Measurements from ENCODE around the gene MRPL23.

MRPL23 gene

DNA sequence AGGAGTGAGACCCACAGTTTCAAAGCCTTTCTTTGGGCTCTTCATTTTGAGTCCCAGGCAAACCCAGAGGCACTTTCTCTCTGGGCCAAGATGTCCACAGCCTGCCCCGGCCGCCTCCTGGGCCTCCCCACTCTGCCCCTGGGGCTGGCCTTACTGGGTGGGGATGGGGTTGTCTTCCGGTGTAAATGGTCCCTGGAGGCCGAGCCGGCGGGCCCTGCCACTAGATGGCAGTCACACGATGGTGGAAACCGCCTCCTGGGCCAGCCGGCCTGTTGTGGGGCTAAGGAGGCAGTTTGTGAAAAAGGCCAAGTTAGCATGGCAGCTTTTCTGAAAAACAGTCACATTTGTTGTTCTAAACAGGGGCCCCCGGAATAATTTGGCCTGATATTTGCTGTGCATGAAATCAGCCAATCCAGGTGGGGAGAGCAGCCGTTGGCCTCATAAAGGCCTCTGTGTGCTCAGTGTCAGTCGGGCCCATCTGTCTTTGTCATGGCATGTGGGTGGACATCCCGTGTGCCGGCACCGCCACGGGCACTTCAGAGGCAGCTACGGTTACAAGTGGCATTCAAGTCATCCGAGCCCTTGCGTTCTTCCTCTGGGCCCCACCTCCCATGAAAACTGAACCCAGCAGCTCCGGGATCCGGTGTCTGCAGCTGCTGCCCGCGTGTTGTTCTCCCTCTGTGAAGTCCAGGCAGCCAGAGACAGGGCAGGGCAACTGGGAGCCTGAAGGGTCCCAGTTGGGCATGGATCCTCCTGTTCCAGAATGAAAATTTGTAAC, 6.5 kb downstream of the MRPL23 start:
- no peak for DNase-seq (ENCODE audit: low spot score)

DNA sequence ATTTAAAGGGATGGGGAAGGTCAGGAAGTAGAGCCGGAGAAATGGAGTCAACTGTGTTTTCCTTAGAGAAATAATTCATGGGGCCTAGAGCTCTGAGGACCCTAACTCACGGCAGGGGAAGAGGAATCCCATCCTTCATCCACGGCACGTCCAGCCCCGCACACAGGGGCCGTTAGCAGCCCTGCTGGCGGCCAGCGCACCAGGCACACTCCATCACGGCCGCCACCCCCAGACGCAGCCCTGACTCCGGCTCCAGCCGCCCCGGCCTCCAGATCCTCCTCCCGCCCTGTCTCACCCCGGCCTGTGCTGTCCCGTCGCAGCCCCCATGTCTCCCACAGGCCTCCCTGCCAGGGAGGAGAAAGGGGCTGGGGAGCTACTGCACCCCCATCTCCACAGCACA, 11.2 kb downstream of the MRPL23 start:
- no peak for DNase-seq (ENCODE audit: low spot score)

DNA sequence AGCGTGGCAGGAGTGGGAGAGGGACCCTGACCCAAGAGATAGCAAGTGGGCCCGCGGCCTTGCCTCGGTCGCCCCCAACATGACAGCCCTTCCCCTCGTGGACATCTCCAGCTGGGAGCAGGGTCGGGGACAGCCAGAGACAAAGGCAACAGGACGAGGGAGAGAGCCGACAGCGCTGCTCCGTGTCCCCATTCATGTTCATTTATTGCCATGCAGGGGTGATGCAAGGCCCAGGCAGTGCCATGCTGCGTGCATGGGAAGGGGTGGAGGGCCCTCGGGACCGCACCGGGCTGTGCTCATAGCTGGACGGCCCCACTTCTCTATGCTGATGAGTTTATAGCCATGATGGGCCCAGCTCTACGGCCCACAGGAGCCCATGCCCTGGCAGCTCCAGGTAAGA, 12.7 kb downstream of the MRPL23 start:
- no peak for DNase-seq (ENCODE audit: low spot score)

DNA sequence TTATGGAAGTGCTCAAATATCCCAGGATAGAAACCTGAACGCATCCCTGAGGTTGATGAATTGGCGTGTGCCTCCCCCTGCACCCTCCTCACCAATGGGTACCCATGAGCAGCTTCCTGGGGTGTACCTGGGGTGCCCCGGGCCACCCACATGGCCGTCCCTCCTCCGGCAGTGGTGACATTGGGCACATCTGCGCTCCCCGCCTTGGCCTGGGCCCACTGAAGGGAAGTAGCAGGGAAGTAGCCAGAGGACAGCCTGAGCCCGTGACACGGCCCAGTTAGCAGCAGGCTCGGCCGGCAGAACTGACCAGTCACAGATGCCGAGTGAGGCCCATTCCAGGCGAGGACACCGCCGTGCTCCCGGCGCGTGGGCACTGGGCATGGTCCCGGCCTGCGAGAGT, 16.7 kb downstream of the MRPL23 start:
- DNase-seq (ENCODE audit: low spot score): no peak

DNA sequence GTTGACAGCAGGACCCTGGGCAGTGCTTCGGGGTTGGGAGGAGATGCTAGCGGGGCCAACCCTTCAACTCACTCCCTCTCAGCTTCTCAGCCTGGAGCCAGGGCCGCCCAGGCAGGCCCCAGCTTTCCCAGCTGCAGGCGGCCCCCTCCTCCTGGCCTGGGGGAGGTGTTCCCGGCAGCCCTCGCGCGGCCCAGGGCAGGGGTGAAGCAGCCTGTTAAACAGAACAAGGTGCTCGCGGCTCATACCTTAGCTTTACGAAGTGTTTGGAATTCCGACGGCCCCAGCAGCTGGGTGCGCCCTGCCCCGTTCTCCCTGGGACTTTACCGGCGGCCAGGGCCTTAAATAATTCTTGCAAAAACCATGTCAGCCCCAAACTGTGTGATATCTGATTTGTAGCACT, 17.2 kb downstream of the MRPL23 start:
- DNase-seq (ENCODE audit: low spot score): no peak

DNA sequence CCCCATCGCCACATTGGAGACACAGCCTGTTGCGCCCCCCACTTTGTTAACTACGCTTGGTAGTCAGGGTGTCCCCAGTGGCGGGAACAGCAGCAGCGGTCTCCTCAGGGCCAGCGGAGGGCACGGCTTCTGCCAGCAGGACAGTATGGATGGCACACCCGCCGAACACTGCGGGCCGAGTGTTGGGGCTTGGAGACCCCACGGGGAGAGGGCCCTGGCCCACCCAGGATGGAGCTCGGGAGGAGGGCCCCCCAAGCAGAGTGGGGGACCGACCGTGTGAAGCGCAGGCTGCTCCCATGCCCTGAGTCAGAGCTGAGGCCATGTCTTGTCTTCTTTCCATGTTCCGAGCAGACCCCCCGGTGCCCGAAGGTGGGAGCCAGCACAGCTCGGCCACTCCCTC, 17.8 kb downstream of the MRPL23 start:
- no peak for DNase-seq (ENCODE audit: low spot score)

DNA sequence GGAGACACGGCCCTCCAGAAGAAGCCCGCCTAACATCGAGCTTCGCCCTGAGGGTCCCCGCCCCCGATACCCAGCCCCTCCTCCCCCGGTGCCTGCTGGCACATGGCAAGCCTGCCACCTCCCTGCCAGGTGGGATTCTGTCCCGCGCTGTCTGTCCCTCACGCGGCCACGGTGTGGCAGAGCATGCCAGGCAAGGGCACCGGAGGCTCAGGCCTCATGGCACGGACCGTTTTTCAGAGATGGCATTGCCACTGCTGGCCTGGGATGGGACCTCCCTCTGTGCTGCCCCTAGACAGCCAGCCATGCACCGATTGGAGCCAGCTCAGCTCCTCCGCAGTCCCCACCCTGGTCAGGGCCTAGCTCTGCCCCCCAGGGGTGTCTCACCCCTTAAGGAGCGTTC, 19.4 kb downstream of the MRPL23 start:
- DNase-seq (ENCODE audit: low spot score): no peak

DNA sequence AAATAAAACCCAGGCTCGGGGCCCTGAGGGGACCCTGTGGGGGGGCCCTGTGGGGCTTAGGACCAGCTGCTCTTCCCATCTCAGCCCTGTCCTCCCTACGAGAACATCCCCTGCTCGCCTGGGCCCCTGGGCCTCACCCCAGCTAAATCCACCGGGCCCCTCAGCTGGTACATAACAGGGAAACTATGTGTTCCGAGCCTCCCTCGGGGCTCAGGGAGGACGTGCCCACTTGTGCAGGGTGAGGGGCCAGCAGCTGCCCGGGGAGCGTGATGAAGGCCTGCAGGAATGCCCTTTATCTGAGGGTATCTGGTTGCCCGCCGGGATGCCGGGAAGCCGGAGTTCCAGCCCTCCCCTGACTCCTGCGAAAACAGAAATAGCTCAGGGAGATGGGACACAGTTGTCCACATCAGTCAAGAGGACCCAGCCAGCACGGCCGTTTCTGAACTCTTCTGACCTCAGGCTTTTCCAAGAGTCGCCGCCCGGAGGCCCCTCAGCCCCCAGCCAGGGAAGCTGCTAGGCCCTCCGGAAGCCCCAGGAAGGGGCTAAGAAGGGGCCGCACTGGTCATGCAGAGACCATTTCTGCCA, 20.6 kb downstream of the MRPL23 start:
- no peak for DNase-seq (ENCODE audit: low spot score)

DNA sequence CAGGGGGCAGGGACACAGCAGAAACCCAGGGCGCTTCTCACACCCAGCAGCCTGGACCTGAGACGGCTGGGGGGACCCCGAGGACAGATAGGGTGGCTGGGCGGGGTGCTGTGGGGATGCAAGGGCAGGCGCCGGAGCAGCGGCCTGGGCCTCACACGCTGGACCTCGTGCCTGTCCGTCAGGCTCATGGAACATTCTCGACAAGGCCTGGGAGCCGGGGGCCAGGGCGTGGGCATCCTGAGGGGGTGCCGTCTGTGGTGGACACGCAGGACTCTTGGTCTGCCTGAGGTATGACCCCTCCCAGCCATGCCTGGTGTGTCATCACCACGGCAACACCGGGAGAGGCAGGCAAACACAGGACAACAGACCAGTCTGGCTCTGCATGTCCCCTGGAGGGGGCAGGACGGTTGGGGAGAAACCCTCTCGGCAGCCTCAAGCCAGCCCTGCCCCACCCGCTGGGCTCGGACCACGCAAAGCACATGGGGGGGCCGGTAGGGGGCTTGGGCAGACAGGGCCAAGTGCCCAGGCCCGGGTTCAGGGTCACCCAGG, 21.4 kb downstream of the MRPL23 start:
- no peak for DNase-seq (ENCODE audit: low spot score)

DNA sequence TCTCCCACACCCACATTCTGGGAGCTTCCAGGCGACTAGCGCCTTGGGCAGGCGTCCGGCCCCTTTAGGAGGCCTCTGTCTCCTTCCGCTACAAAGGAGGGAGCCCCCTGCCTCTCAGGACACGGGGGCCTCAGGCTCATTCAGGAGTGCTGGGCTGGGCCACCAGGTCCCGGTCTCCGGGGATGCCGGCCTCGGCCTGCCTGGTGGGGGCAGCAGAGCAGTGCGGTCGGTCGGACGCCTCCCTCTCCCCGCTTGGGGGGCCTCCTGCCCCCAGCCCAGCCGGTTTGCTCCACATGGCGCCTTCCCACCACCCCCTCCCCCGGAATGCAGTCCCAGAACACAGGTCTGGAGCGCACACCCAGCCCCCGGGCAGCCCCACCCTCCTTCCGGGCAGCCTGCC, 21.9 kb downstream of the MRPL23 start:
- DNase-seq (ENCODE audit: low spot score): no peak

DNA sequence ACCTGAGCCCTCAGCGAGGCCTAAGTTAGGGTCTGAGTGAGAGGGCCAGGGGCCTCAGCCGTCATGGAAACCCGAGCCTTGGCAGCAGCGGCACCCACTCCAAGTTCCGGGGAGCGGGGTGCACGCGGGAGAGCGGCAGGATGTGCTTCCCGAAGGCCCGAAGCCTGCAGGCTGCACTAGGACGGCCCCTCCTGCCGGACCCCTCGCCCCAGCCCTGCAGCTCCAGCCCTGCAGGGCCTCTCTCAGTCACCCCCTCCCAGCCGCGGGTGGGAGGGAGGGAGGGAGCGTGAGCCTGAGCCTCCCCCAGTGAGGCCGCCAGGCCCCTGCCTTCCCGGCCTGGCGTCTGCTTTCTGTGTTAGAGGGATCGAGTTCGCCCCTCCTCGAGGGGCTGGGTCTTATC, 22.6 kb downstream of the MRPL23 start:
- no peak for DNase-seq (ENCODE audit: low spot score)

DNA sequence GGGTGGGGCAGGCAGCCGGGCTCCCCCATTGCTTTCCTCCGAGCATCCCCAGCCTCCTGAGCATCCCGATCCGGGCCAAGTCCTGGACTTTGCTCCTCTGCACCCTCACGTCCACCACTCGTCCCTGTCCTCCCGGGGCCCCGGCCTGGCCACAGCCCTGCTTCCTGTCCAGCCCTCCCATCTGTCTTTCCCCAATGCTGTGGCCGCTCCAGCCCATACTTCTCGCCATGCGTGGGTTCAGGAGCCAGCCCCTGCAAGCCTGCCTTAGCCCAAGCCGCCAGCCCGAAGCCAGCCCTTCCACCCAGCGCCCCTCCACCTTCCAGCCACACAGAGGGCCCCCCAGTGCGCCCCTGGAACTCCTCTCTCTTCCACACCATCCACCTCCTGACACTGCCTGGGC, 23.8 kb downstream of the MRPL23 start:
- no peak for DNase-seq (ENCODE audit: low spot score)

DNA sequence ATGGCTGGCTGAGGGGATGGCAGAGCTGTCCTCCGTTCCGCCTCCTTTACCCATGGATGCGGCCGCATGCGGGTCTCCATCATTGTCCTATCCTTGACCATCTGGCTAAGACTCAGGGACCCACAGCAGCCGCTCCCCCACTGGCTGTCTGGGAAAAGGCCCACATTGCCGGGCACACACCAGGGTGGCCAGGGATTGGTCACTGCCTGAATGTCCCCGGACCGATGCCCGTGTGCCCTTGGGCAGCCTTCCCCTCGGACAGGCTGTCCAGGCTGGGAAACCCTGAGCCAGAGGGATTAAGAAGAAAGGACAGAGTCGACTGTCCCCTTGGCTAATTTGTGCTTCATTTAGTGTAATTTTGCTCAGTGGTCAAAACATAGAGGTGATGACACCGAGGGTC, 28.1 kb downstream of the MRPL23 start:
- no peak for DNase-seq (ENCODE audit: low spot score)

DNA sequence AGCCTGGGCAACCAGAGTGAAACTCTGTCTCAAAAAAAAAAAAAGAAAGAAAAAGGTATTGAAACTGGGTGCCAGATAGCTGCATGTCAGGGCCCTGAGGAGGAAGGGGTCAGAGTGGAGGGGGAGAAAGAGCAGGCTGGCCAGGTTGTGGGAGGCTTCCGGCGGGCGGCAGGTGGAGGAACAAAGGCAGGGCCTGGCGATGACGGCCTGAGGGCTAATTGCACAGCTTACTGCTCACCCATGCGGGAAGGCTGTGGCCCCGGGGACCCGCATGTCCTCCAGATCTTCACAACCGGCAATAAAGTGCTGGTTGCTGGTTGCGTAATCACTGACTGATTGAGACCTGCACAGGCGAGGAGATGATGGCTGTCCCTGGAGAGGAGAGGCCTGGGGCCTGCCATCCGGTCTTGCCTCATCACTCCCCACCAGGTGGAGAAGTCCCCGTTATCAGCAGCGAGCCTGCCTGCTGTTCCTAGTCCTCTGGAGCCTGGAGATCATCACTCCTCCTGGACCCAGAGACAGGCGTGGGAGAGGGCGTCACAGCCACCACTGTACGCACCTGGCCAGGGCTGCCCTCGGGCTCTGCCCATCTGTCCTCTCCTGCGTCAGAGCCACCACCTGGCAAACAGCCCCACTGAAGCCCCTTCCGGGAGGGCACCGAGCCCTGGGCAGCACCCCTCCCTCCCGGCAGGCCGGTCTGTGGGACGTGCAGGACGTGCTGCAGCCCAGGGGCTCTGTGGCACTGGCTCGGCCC, 31.8 kb downstream of the MRPL23 start:
- no peak for DNase-seq (ENCODE audit: low spot score)

DNA sequence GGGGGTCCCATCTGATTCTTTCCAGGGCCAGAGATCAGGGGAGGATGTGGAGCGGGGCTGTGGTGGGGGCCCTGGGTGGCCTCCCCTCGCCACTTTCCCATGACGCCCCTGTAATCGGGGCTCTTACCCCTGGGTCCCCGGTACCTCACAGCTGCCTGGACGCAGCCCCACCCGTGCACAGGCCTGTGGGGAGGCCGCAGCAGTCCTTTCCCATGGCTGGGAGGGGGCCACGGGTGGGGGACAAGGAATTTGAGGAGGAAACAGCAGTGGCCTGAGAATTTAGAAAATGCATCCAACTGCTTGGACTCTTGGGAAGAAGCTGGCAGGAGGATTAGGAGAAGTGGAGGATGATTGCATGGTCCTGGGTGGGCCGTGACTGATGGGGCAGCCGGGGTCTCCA, 32.5 kb downstream of the MRPL23 start:
- DNase-seq (ENCODE audit: low spot score): no peak

DNA sequence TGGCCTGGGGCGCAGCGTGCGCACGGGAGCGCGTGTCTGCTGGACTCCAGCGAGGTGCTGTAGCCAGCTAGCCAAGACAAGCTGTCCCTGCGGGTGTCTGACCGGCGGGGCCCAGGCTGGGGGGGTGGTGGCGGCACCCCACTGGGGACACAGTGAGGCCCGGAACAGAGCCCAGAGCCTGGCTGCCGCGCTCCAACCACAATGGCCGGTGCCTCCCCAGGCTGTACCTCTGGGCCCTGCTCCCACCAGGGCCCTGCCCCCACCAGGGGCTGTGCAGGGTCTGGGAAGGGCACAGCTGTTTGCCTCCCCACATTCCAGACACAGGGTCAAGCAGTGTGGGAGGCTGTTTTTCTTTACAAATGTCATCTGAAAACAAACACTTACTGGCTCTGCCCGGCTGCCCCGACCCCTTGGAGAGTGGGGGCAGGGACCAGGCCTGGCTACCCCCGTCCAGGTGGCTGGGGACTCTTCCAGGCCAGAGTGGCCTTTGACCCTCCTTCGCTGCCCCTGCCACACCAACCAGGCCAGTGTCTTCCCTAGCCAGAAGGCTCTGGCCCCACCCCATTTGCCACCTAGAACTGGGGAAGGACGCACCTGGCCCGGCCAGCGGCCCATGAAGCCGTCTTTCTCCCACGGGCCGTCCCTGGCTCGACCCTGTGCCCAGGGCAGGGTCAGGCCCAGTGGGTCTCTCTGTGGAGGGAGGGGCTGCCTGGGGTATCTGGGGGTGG, 35.9 kb downstream of the MRPL23 start:
- no peak for DNase-seq (ENCODE audit: low spot score)

DNA sequence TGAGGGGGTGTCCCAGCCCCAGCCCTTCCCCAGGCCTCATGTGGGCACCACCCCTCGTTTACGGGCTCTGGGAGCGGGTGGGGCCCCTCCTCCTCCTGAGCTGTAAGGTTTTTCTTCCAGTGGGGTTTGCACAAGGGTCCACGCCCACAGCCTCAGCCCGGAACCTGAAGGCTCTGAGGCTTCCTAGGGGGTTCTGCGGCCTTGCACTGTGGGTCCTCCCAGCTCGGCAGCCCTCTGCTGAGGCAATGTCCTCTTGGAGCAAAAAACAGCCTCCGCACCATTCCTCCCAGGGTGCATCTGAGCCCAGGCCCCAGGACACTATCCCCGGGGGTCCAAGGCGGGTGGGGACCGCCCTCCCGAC, 36.4 kb downstream of the MRPL23 start:
- no peak for DNase-seq (ENCODE audit: low spot score)

DNA sequence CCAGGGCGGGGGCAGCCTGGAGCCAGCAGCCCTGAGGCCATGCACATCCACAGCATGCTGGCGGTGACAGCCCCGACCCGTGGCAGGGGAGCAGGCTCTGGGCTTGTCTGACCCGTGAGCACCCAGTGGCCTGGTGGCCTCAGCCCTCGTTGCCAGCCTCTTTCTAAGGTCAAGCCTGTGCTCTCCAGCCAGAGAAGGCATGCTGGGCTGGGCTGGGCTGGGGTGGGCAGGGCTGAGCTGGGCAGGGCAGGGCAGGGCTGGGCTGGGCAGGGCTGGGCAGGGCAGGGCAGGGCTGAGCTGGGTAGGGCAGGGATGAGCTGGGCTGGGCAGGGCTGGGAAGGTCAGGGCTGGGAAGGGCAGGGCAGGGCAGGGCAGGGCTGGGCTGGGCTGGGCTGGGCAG, 39.9 kb downstream of the MRPL23 start:
- DNase-seq (ENCODE audit: low spot score): no peak

DNA sequence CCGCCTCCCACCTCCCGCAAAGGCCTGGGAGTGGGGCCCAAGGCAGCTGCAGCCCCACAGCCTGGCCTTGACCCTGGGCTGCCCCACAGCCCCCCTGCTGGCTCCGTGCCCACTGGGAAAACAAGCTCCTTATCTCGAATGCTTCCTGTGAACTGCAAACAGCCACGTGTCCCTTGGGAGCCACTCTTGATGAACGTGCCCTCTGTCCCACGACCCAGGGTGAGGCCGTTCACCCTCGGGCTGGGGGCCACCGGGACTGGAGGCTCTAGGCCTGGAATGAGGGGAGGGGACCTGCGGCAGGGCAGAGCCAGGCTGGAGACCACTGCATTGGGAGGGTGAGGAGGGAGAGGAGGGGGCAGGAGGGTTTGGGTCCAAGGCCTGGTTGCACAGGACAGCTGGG, 41.0 kb downstream of the MRPL23 start:
- no peak for DNase-seq (ENCODE audit: low spot score)

DNA sequence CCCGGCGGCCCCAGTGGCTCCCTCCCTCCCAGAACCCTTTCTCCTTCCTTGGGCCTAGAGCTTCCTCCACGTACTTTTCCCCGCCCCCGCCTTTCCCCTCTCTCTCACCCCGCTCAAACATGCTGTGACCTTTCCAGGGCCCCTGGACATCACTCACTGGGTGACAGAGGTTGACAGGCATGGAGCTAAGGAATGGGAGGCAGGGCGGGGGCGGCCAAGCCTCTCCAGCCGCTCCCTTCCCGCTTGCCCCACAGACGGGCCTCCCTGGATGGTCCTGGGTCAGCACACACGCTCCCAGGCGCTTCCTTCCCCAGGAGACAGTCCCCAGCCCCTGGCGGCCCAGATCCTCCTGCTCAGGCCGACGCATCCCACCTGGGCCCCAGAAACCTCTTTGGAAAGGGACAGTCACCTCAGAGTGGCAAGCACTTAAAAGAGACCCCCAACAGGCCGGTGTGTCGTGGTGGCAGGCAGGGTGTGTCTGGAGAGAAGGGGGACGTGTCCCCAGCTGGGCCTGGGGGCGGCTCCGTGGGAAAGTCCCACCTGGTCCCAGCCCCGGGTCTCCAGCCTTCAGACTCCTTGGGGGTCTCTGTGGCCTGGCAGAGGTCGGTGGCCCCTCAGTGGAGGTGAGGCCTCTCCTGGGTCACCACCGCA, 41.7 kb downstream of the MRPL23 start:
- no peak for DNase-seq (ENCODE audit: low spot score)

DNA sequence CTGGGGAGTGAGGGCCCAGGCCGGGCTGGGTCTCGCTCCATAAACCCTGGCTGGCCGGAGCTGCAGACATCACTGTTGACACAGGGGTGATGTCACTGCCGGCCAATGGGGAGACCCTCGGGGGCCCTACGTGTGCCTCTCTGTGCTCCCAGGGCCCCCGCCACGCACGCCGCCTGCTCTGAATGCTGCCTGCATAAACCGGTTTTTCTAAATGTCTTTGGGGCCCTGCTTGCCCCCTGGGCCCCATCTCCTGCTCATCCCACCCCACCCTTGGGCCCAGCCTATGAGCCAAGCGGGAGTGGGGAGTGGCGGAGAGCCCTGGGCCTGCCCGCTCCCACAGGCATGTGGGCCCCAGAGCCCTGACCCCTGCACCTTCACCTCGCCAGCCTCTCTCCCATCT, 42.8 kb downstream of the MRPL23 start:
- no peak for DNase-seq (ENCODE audit: low spot score)

Measured in CD4-positive, alpha-beta T cell treated with Interleukin-2 at 100 ng/mL for 4 hours (primary cell).